DND-41 (cell line): ENCODE measurements around the gene GRIA4.

ENCODE experiments used
- ATAC-seq: fragments of 200-7000 bp; cut with Tn5 transposase; 3 replicates; pipeline ENCODE4 v1.9.1; 2021; ENCODE audit warnings: low read depth; ENCODE audit not compliant: insufficient read depth
- DNase-seq: peaks from one replicate; pipeline ENCODE4 v3.0.0-alpha.2; 2020
- H2AFZ ChIP-seq: 2 replicates; pipeline ENCODE4 v1.6.0; 2012; ENCODE audit warnings: low read depth, low read length
- H3K27ac ChIP-seq: 2 replicates; pipeline ENCODE4 v1.5.1; 2012; ENCODE audit warnings: low read length, inconsistent platforms
- H3K27me3 ChIP-seq: fragments of 200-600 bp; sonication (generic); 2 replicates; pipeline ENCODE4 v1.6.0; 2012; ENCODE audit warnings: low read length, mild to moderate bottlenecking, inconsistent platforms; ENCODE audit not compliant: insufficient read depth, poor library complexity
- H3K36me3 ChIP-seq: 2 replicates; pipeline ENCODE4 v1.5.1; 2012; ENCODE audit warnings: low read length, inconsistent platforms; ENCODE audit not compliant: insufficient read depth
- H3K4me1 ChIP-seq: 2 replicates; pipeline ENCODE4 v1.5.1; 2012; ENCODE audit warnings: mild to moderate bottlenecking, low read length; ENCODE audit not compliant: insufficient read depth
- H3K4me2 ChIP-seq: 2 replicates; pipeline ENCODE4 v1.6.0; 2012; ENCODE audit warnings: mild to moderate bottlenecking, moderate library complexity, low read length, inconsistent platforms; ENCODE audit not compliant: insufficient read depth
- H3K4me3 ChIP-seq, 2 experiments: fragments of 200-600 bp in 1 of 2; shearing (Covaris generic) in 1 of 2; 2 replicates each; pipeline ENCODE4 v1.5.1; 2012 to 2016; ENCODE audit warnings: inconsistent platforms in 2 of 2, low read length in 2 of 2, mild to moderate bottlenecking in 2 of 2, low read depth in 1 of 2, moderate library complexity in 1 of 2
- H3K79me2 ChIP-seq: 2 replicates; pipeline ENCODE4 v1.6.0; 2012; ENCODE audit warnings: low read length, inconsistent platforms; ENCODE audit not compliant: insufficient read depth
- H3K9ac ChIP-seq: 2 replicates; pipeline ENCODE4 v1.6.0; 2012; ENCODE audit warnings: low read depth, mild to moderate bottlenecking, inconsistent platforms, low read length, moderate library complexity
- H3K9me3 ChIP-seq: 2 replicates; pipeline ENCODE4 v1.5.1; 2012; ENCODE audit warnings: low read length, moderate library complexity, mild to moderate bottlenecking, inconsistent platforms; ENCODE audit not compliant: insufficient read depth, severe bottlenecking
- H4K20me1 ChIP-seq: 2 replicates; pipeline ENCODE4 v1.6.0; 2012; ENCODE audit warnings: low read length; ENCODE audit not compliant: insufficient read depth
- EZH2 ChIP-seq: IDR thresholded peaks from 3 replicates; pipeline ENCODE4 v1.6.1; 2012; ENCODE audit warnings: borderline replicate concordance, low read depth, mild to moderate bottlenecking, moderate library complexity, low read length, inconsistent platforms; ENCODE audit not compliant: severe bottlenecking
- TF ChIP-seq, protein P1 (sequence below): IDR thresholded peaks from 2 replicates; pipeline ENCODE4 v1.5.1; 2012; ENCODE audit warnings: borderline replicate concordance, low read length, moderate library complexity, mild to moderate bottlenecking; ENCODE audit not compliant: poor library complexity, severe bottlenecking; ENCODE audit errors: extremely low read depth

GRIA4 gene

DNA sequence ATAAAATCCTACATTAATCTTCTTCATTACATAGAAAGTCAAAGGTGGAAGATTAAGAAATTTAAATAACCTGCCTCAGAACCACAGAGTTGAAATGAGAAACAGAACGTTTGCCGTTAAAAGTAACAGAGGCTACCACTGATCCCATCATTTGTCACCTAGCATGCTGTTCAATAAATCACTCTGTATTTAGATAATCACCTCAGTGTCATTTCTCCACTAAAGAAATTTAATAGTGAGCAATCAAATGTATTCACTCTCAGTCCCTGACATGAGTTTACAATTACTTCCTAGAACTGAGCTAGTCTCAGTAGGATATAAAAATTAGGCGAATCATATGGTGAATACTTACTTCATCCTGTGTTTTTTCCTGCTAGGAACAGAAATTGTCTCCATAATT lies 242.5 kb downstream of the GRIA4 start:
- Histone ChIP-seq H3K4me1 (no peaks in the 10 kb centered on the region), H3K4me2 (no peak overlapping the region), H3K9ac (no peak overlapping the region), H3K36me3 (no peaks in the 10 kb centered on the region), H3K4me3 (no peak overlapping the region), H4K20me1 (no peaks in the 10 kb centered on the region), H3K27me3 (no peaks in the 10 kb centered on the region), H3K9me3 (no peaks in the 10 kb centered on the region), H3K79me2 (no peaks in the 10 kb centered on the region), H2AFZ (no peak overlapping the region), H3K27ac (no peak overlapping the region)
- no peak for TF ChIP-seq EZH2
- TF ChIP-seq, protein P1, sequence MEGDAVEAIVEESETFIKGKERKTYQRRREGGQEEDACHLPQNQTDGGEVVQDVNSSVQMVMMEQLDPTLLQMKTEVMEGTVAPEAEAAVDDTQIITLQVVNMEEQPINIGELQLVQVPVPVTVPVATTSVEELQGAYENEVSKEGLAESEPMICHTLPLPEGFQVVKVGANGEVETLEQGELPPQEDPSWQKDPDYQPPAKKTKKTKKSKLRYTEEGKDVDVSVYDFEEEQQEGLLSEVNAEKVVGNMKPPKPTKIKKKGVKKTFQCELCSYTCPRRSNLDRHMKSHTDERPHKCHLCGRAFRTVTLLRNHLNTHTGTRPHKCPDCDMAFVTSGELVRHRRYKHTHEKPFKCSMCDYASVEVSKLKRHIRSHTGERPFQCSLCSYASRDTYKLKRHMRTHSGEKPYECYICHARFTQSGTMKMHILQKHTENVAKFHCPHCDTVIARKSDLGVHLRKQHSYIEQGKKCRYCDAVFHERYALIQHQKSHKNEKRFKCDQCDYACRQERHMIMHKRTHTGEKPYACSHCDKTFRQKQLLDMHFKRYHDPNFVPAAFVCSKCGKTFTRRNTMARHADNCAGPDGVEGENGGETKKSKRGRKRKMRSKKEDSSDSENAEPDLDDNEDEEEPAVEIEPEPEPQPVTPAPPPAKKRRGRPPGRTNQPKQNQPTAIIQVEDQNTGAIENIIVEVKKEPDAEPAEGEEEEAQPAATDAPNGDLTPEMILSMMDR: no peak
- ATAC-seq (no peak), DNase-seq (no peak)

DNA sequence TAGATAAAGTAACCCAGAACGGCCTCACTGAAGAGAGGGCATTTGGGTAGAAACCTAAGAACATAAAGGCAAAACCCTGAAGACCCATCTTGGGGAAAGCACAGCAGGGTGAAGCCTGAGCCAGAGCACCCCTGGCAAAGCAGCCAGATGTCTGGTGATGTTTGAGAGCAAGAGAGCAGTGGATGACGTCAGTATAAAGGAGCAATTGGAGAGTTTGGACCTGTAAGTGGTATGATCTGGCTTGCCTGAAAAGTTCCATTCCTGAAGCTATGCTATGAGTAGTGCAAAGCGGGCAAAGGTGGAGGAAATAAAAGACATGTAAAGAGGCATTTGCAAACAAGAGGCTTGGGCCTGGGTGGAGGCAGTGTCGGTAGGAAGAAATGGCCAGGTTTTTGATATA lies 244.4 kb downstream of the GRIA4 start:
- TF ChIP-seq, protein P1: no peak
- TF ChIP-seq EZH2: no peak
- ATAC-seq (no peak), DNase-seq (no peak)
- H3K79me2 ChIP-seq: no peaks in the 10 kb centered on the region
- no peaks in the 10 kb centered on the region for H3K36me3 ChIP-seq
- H2AFZ ChIP-seq: no peak overlapping the region
- no peaks in the 10 kb centered on the region for H4K20me1 ChIP-seq
- no peak overlapping the region for H3K4me2 ChIP-seq
- H3K4me3 ChIP-seq: no peak overlapping the region
- no peaks in the 10 kb centered on the region for H3K9me3 ChIP-seq
- H3K4me1 ChIP-seq: no peaks in the 10 kb centered on the region
- H3K27ac ChIP-seq: no peak overlapping the region
- H3K9ac ChIP-seq: no peak overlapping the region
- no peaks in the 10 kb centered on the region for H3K27me3 ChIP-seq

DNA sequence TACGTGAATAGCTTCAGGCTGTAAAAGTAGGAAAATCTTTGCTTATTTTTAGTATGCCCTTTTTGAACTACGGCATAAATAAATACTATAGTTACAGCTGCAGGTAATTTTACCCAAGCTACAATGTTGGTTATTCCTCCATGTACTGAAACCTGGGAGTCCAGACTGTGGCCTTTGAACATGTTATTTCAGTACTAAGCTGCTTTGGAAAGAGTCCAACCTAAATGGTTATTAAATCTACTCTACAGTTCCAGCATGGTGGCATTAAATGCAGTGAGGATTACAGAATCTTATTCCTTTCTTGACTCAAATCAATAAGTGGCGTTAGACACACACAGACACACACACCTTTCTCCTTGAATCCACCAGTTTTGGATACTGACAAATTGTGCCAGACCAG lies 247.1 kb downstream of the GRIA4 start:
- Histone ChIP-seq H3K27ac (no peak overlapping the region), H3K27me3 (no peaks in the 10 kb centered on the region), H3K9me3 (no peaks in the 10 kb centered on the region), H3K79me2 (no peaks in the 10 kb centered on the region), H3K4me1 (no peaks in the 10 kb centered on the region), H3K4me2 (no peak overlapping the region), H2AFZ (no peak overlapping the region), H3K4me3 (no peak overlapping the region), H3K9ac (no peak overlapping the region), H3K36me3 (no peaks in the 10 kb centered on the region), H4K20me1 (no peaks in the 10 kb centered on the region)
- ATAC-seq (no peak), DNase-seq (no peak)
- TF ChIP-seq EZH2: no peak
- TF ChIP-seq, protein P1: no peak

DNA sequence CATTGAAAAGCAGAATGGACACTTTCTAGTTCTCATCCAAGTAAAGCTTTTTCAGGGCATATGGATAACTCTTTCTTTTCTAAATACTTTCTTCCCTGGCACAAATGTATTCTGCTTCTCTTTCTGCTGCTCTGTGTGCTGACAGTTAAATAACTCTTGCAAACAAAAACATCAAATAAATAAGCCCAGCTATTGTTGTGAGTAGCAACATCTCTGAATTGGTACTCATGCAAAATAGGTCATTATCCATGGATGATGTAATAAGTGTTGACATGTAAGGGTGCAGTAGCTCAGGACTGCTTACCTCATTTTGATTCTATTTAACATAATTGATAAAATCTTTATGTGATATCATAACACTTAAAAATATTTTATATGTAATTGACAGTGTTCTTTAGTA lies 247.9 kb downstream of the GRIA4 start:
- ATAC-seq (no peak), DNase-seq (no peak)

More for the DNA sequence above, 247.9 kb downstream of the GRIA4 start:
- no peak for TF ChIP-seq EZH2
- TF ChIP-seq, protein P1: no peak
- no peak overlapping the region for H3K9ac ChIP-seq
- no peaks in the 10 kb centered on the region for H4K20me1 ChIP-seq
- H3K27ac ChIP-seq: no peak overlapping the region
- no peak overlapping the region for H2AFZ ChIP-seq
- H3K36me3 ChIP-seq: no peaks in the 10 kb centered on the region
- no peak overlapping the region for H3K4me2 ChIP-seq
- no peaks in the 10 kb centered on the region for H3K9me3 ChIP-seq
- H3K4me1 ChIP-seq: peaks cover 1% of the 10 kb centered on the region
- H3K27me3 ChIP-seq: no peaks in the 10 kb centered on the region
- H3K79me2 ChIP-seq: no peaks in the 10 kb centered on the region
- no peak overlapping the region for H3K4me3 ChIP-seq
